ENCODE results near the gene N4BP2. TPM values are rescaled to one million over a fixed set of nuclear protein-coding genes. Genes with fewer than 3 reads are reported as not detected.
"Not testable (repeated sequence)": the region's sequence is repeated elsewhere in the genome, so short reads cannot be mapped to it uniquely, and the experiment has no call there.

The N4BP2 gene
- total and polyA plus RNA-seq, 3 experiments from 2014 or later, result 10.3 to 21.1 (median 18.0) TPM

DNA sequence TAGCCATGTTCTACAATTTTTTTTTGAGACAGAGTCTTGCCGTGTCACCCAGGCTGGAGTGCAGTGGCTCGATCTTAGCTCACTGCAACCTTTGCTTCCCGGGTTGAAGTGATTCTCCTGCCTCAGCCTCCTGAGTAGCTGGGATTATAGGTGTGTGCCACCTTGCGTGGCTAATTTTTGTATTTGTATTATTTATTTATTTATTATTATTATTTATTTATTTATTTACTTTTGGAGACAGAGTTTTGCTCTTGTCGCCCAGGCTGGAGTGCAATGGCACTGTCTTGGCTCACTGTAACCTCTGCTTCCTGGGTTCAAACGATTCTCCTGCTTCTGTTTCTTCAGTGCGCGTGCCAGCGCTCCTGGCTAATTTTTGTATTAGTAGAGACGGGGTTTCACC lies 36.8 kb downstream of the N4BP2 start:
- H3K4me1 ChIP-seq (ENCODE audit: insufficient read depth, low read length); H3K9me3 ChIP-seq (ENCODE audit: low read length); H3K9me3 Mint-ChIP-seq; H3K27me3 ChIP-seq (ENCODE audit: insufficient read depth, low read length, poor library complexity, severe bottlenecking); H3K4me3 Mint-ChIP-seq; H3K36me3 ChIP-seq (ENCODE audit: insufficient read depth, low read length); H3K27ac Mint-ChIP-seq; CTCF ChIA-PET; H3K27me3 Mint-ChIP-seq; DNase-seq; H3K4me3 ChIP-seq (ENCODE audit: low read length); H3K27ac ChIP-seq (ENCODE audit: low read depth, low read length): not testable (repeated sequence)
- POLR2A ChIA-PET, result interaction anchor here (0.5 kb wide), 1 partner anchor 32 kb away, joined by 4 read pairs; no protein-coding TSS in a partner anchor
- peaks cover 4 to 13% (median 9%) of the 10 kb centered on the region in 3 donors for H3K4me1 Mint-ChIP-seq
- H3K36me3 Mint-ChIP-seq, result peaks cover 0 to 14% (median 3%) of the 10 kb centered on the region in 3 donors

DNA sequence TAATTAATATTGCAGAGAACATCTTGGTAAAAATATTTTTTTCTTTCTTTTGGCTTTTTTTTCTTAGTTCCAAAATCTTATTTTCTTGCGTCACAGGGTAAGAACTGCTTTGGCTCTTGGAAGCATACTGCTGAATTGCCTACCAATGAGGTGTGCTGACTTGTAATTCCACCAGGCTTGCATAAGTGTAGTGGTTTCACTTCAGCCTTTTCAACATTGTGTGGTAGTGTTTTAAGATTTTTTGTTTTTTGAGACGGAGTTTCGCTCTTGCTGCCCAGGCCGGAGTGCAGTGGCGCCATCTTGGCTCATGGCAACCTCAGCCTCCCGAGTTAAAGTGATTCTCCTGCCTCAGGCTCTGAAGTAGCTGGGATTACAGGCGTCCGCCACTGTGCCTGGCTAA lies 42.4 kb downstream of the N4BP2 start:
- H3K9me3 ChIP-seq (ENCODE audit: low read length), result no peaks in the 10 kb centered on the region
- POLR2A ChIA-PET, result no interaction called here
- no peak overlapping the region for H3K4me3 ChIP-seq (ENCODE audit: low read length)
- Mint-ChIP-seq H3K9me3 (no peaks in the 10 kb centered on the region), H3K4me1 (peaks cover 4 to 8% (median 7%) of the 10 kb centered on the region in 3 donors), H3K36me3 (peaks cover 2 to 25% (median 4%) of the 10 kb centered on the region in 3 donors), H3K27ac (no peak overlapping the region), H3K27me3 (no peaks in the 10 kb centered on the region), H3K4me3 (no peak overlapping the region)
- no peaks in the 10 kb centered on the region for H3K4me1 ChIP-seq (ENCODE audit: insufficient read depth, low read length)
- no peaks in the 10 kb centered on the region for H3K36me3 ChIP-seq (ENCODE audit: insufficient read depth, low read length)
- H3K27ac ChIP-seq (ENCODE audit: low read depth, low read length), result no peak overlapping the region
- CTCF ChIA-PET, result no interaction called here
- no peaks in the 10 kb centered on the region for H3K27me3 ChIP-seq (ENCODE audit: insufficient read depth, low read length, poor library complexity, severe bottlenecking)
- DNase-seq, result no peak

DNA sequence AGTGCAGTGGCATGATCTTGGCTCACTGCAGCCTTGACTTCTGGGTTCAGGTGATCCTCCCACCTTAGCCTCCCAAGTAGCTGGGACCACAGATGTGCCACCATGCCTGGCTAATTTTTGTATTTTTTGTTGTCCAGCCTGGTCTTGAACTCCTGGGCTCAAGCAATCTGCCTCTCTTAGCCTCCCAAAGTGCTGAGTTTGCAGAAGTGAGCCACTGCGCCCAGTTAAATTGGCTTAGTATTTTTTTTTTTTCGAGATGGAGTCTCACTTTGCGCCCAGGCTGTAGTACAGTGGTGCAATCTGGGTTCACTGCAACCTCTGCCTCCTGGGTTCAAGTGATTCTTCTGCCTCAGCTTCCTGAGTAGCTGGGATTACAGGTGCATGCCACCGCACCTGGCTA lies 50.5 kb downstream of the N4BP2 start:
- H3K27ac Mint-ChIP-seq; POLR2A ChIA-PET; H3K9me3 Mint-ChIP-seq; H3K4me1 ChIP-seq (ENCODE audit: insufficient read depth, low read length); H3K4me1 Mint-ChIP-seq; H3K4me3 ChIP-seq (ENCODE audit: low read length); H3K36me3 ChIP-seq (ENCODE audit: insufficient read depth, low read length); H3K27me3 ChIP-seq (ENCODE audit: insufficient read depth, low read length, poor library complexity, severe bottlenecking); H3K27me3 Mint-ChIP-seq; CTCF ChIA-PET; H3K4me3 Mint-ChIP-seq; H3K27ac ChIP-seq (ENCODE audit: low read depth, low read length); DNase-seq; H3K9me3 ChIP-seq (ENCODE audit: low read length): not testable (repeated sequence)
- peaks cover 8 to 53% (median 17%) of the 10 kb centered on the region in 3 donors for H3K36me3 Mint-ChIP-seq

DNA sequence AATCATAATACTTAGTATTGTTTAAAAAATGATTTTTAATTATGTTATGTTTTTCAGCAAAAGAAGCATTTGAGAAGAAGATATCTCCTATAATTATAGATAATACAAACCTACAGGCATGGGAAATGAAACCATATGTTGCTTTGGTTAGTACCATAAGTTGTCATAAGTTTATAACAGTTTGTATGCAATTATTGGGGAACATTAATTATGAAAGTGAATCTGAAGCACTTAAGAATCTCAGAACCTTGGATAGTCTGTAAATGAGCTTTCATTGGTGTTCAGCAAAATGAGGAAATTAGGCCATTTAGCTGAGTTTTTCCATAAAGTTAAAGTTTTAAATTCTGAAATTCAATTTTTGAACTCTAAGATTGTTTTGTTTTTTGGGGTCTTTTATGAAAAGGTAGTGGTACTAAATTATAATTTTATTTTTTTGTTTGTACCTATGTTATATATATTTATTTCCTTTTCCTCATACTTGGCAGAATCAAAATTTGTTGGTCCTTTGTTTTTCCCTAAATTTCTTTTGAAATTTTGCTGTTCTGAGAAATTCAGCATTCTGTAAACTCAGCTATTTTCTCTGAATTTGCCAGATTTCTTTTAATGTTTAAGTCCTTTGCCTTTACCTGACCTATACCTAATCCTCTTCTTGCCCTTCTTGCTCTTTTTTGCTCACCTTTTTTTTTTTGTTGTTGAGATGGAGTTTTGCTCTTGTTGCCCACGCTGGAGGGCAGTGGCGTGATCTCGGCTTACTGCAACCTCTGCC lies 55.6 kb downstream of the N4BP2 start:
- Mint-ChIP-seq H3K4me1 (no peaks in the 10 kb centered on the region), H3K27ac (no peak overlapping the region), H3K36me3 (peaks cover 4 to 53% (median 11%) of the 10 kb centered on the region in 3 donors), H3K9me3 (no peaks in the 10 kb centered on the region), H3K4me3 (no peak overlapping the region), H3K27me3 (no peaks in the 10 kb centered on the region)
- H3K9me3 ChIP-seq (ENCODE audit: low read length), result no peaks in the 10 kb centered on the region
- H3K27me3 ChIP-seq (ENCODE audit: insufficient read depth, low read length, poor library complexity, severe bottlenecking), result no peaks in the 10 kb centered on the region
- no peak for DNase-seq
- CTCF ChIA-PET, result no interaction called here
- POLR2A ChIA-PET, result no interaction called here
- H3K36me3 ChIP-seq (ENCODE audit: insufficient read depth, low read length), result no peaks in the 10 kb centered on the region
- no peak overlapping the region for H3K4me3 ChIP-seq (ENCODE audit: low read length)
- no peaks in the 10 kb centered on the region for H3K4me1 ChIP-seq (ENCODE audit: insufficient read depth, low read length)
- H3K27ac ChIP-seq (ENCODE audit: low read depth, low read length), result no peak overlapping the region

DNA sequence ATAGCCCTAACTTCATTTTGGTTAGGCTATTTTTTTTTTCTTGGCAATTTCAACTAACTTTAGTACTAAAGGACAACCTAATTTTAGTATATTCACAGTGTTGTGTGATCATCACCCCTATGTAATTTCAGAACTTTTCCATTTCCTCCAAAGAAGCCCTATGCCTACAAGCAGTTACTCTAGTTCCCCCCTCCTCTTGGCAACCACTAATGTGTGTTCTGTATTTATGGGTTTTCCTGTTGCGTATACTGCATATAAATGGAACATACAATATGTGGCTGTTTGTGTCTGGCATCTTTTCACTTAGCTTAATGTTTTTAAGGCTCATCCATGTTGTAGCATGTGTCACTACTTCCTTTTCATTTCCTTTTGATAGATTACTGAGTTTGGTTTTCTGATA lies 57.6 kb downstream of the N4BP2 start:
- H3K9me3 ChIP-seq (ENCODE audit: low read length), result no peaks in the 10 kb centered on the region
- no peak overlapping the region for H3K4me3 ChIP-seq (ENCODE audit: low read length)
- H3K9me3 Mint-ChIP-seq, result no peaks in the 10 kb centered on the region
- ChIA-PET CTCF (interaction anchor here (1.2 kb wide), 1 partner anchor 211 kb away, joined by 3 read pairs; no protein-coding TSS in a partner anchor), POLR2A (no interaction called here)
- no peak overlapping the region for H3K27ac ChIP-seq (ENCODE audit: low read depth, low read length)
- peak overlapping the region in 1 of 8 donors; percentile 0 for H3K27ac Mint-ChIP-seq
- H3K4me1 Mint-ChIP-seq, result peaks cover 0 to 5% (median 0%) of the 10 kb centered on the region in 3 donors
- H3K4me3 Mint-ChIP-seq, result no peak overlapping the region
- H3K27me3 ChIP-seq (ENCODE audit: insufficient read depth, low read length, poor library complexity, severe bottlenecking), result no peaks in the 10 kb centered on the region
- no peaks in the 10 kb centered on the region for H3K36me3 ChIP-seq (ENCODE audit: insufficient read depth, low read length)
- H3K27me3 Mint-ChIP-seq, result no peaks in the 10 kb centered on the region
- H3K36me3 Mint-ChIP-seq, result peaks cover 0 to 50% (median 13%) of the 10 kb centered on the region in 3 donors
- no peaks in the 10 kb centered on the region for H3K4me1 ChIP-seq (ENCODE audit: insufficient read depth, low read length)
- DNase-seq, result no peak

- H3K4me3 Mint-ChIP-seq, result no peak overlapping the region
- Histone ChIP-seq H3K9me3 (ENCODE audit: low read length) (no peaks in the 10 kb centered on the region), H3K36me3 (ENCODE audit: insufficient read depth, low read length) (no peaks in the 10 kb centered on the region), H3K4me3 (ENCODE audit: low read length) (no peak overlapping the region), H3K27me3 (ENCODE audit: insufficient read depth, low read length, poor library complexity, severe bottlenecking) (no peaks in the 10 kb centered on the region), H3K27ac (ENCODE audit: low read depth, low read length) (no peak overlapping the region), H3K4me1 (ENCODE audit: insufficient read depth, low read length) (peaks cover 14% of the 10 kb centered on the region)
- peaks cover 0 to 32% (median 14%) of the 10 kb centered on the region in 3 donors for H3K36me3 Mint-ChIP-seq
- DNase-seq, result no peak
- H3K9me3 Mint-ChIP-seq, result no peaks in the 10 kb centered on the region
- ChIA-PET POLR2A (no interaction called here), CTCF (interaction anchor here (0.7 kb wide), 2 partner anchors 12 to 62 kb away, joined by 3 to 4 read pairs; partner anchors contain the start of gene N4BP2)
- H3K27ac Mint-ChIP-seq, result no peak overlapping the region
- no peaks in the 10 kb centered on the region for H3K27me3 Mint-ChIP-seq
- peaks cover 11 to 23% (median 19%) of the 10 kb centered on the region in 3 donors for H3K4me1 Mint-ChIP-seq
Observed at GRCh38 chr4:40118861-40119260, 62.2 kb downstream of the N4BP2 start.

DNA sequence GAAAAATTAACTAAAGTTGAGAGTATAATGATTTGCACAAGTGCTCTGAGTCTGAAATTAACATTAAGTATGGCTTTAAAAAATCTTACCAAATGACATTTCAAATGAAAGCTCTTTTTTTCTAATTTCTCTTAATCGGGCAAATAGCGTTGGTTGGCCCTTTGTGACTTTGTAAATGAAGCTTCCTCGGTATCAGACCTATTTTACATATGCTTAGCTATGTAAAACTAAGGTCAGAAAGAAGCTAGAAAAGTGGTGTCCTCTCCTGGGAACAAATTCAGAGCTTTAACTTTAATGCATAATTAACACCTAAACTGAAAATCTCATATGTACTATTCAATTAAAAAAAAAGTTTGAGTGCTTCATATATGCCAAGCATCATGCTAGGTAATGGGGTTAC lies 62.7 kb downstream of the N4BP2 start:
- Mint-ChIP-seq H3K4me3 (no peak overlapping the region), H3K9me3 (no peaks in the 10 kb centered on the region), H3K27me3 (no peaks in the 10 kb centered on the region), H3K27ac (no peak overlapping the region), H3K4me1 (peaks cover 11 to 23% (median 19%) of the 10 kb centered on the region in 3 donors), H3K36me3 (peaks cover 0 to 29% (median 14%) of the 10 kb centered on the region in 3 donors)
- H3K36me3 ChIP-seq (ENCODE audit: insufficient read depth, low read length), result no peaks in the 10 kb centered on the region
- no peaks in the 10 kb centered on the region for H3K9me3 ChIP-seq (ENCODE audit: low read length)
- no peak overlapping the region for H3K27ac ChIP-seq (ENCODE audit: low read depth, low read length)
- ChIA-PET CTCF (interaction anchor here (0.7 to 1.6 kb wide), 3 partner anchors 12 to 206 kb away, joined by 3 to 4 read pairs (median 4); partner anchors contain the start of gene N4BP2), POLR2A (no interaction called here)
- H3K27me3 ChIP-seq (ENCODE audit: insufficient read depth, low read length, poor library complexity, severe bottlenecking), result no peaks in the 10 kb centered on the region
- H3K4me1 ChIP-seq (ENCODE audit: insufficient read depth, low read length), result peaks cover 16% of the 10 kb centered on the region
- no peak overlapping the region for H3K4me3 ChIP-seq (ENCODE audit: low read length)
- DNase-seq, result no peak

DNA sequence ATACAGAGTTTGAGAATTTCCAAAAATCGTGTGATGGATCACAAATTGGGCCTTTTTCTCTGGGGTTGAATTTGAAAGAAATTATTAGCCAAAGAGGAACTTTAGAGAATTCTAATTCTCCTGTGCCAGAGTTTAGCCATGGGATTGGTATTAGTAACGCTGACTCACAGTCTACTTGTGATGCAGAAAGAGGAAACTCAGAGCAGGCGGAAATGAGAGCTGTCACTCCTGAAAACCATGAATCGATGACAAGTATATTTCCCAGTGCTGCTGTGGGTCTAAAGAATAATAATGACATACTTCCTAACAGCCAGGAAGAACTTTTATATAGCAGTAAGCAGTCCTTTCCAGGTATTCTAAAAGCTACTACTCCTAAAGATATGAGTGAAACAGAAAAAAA lies 64.9 kb downstream of the N4BP2 start:
- H3K27me3 Mint-ChIP-seq, result no peaks in the 10 kb centered on the region
- Histone ChIP-seq H3K4me3 (ENCODE audit: low read length) (no peak overlapping the region), H3K27me3 (ENCODE audit: insufficient read depth, low read length, poor library complexity, severe bottlenecking) (no peaks in the 10 kb centered on the region), H3K4me1 (ENCODE audit: insufficient read depth, low read length) (peaks cover 33% of the 10 kb centered on the region), H3K36me3 (ENCODE audit: insufficient read depth, low read length) (no peaks in the 10 kb centered on the region), H3K27ac (ENCODE audit: low read depth, low read length) (no peak overlapping the region), H3K9me3 (ENCODE audit: low read length) (no peaks in the 10 kb centered on the region)
- POLR2A ChIA-PET, result interaction anchor here (0.9 kb wide), 1 partner anchor 190 kb away, joined by 3 read pairs; no protein-coding TSS in a partner anchor
- H3K36me3 Mint-ChIP-seq, result peaks cover 0 to 20% (median 12%) of the 10 kb centered on the region in 3 donors
- H3K9me3 Mint-ChIP-seq, result no peaks in the 10 kb centered on the region
- DNase-seq, result no peak
- CTCF ChIA-PET, result no interaction called here
- peaks cover 21 to 38% (median 34%) of the 10 kb centered on the region in 3 donors for H3K4me1 Mint-ChIP-seq
- H3K27ac Mint-ChIP-seq, result peak overlapping the region in 3 of 8 donors; percentile 26 to 35 (median 29)
- no peak overlapping the region for H3K4me3 Mint-ChIP-seq

Measured in CD8-positive, alpha-beta memory T cell (primary cell).